ENCODE measurements around the gene SLC22A23.

SLC22A23 gene

DNA sequence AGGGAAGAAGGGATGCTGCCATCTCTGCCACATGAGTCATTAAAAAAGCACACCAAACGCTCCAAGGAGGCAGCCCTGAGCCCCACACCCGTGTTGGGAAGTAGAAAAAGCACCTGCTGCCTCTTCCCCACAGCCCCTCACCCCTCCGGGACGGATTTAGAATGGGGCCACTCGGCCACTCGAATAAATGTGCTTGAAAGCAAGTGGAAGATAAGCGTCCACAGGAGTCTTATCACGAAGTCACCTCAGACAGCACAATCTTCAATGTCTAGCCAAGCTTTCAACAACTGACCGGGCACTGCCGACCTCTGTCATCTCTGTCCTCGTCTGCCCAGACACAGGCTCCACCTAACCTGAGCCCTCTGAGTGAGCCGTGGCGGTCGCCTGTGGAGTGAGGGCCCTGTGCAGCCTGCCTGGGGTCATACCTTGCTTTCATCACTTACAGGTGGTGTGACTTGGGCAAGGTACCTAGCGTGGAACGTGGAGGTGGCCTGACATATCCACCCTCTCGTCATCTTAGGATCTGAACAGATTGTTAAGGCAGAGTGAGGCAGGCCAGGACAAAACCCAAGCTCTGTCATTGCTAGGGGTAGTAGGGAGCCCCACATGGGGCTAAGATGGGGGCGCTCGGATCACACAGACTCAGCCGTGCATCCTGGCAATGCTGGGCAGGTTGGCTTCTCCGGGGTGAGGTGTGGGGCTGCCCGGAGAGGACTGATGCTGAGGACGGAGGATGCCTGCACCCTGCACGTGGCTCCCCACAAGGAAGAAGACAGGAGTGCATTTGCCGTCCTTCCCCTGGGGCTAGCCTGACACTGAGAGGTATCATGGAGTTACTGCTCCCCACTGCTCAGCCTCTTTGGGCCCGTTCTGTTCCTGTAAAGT lies 163.3 kb downstream of the SLC22A23 start:
- DNase-seq, result no peak

DNA sequence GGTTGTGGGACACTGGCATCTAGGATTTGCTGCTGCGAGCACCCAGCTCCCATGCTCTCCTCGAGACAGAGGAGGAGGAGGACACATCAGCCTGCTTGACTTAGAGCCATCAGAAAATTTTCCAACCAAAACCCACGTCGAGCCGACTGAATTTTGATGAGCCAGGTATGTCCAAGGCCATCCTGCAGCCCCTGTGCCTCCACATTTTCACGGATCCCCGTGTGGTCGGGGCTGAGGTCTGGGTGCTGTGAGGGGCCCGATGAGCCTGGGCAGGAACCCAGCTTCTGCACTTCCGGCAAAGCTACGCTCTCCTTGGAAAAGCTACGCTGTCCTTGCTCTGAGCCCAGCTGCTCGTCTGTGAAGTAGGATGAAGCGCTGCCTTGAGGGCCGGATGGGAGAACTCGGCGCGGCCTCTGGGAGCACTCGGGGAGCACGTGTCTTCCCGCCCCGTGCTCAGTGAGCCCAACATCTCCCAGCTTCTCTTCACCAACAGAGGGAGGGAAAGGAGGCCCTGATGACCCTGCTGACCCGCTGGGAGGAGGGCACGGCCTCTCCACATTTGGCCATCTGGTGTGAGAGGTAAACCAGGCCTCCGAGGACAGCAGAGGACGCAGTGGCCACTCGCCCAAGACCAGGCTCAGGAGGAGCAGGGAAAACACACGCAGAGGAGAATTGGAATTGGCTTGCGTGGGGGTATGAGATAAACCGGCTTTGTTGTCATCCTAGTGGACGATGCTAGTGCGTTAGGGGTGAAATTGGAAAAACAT lies 164.2 kb downstream of the SLC22A23 start:
- no peak for DNase-seq

DNA sequence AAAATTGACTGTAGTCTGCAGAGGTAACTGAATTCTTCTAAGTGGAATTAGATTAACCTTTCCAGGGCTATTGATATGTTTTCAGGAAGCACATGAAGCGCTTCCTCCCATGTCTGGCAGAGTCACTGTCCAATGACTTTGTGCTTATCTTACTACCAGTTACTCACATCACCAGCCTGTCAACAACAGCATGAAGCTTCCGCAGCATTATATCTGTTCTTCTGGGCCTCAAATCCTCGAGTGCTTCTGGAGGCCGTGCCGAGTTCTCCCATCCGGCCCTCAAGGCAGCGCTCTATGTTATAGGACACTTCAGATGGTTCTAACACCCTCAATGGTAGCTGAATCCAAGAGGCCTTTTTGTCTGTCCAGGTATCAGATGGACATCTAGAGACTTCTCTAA lies 164.9 kb downstream of the SLC22A23 start:
- DNase-seq, result no peak

DNA sequence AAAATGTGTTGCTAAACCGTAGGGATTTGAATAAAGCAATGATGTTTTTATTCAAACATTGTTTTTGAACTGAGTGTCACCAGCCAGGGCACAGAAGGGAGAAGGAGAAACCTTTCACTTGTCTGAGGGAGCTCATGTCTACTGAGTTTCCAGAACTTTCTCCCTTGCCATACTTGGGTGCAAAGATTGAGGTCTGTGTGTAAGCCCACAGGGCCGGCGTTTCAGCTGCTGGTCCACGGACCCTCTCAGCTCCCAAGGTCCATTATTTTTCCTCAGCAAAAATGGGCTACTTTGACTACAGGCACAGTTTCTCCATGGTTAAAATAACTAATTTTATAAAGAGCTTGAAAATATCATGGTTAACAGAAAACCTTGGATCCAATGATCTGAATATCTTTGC lies 165.5 kb downstream of the SLC22A23 start:
- DNase-seq, result no peak

DNA sequence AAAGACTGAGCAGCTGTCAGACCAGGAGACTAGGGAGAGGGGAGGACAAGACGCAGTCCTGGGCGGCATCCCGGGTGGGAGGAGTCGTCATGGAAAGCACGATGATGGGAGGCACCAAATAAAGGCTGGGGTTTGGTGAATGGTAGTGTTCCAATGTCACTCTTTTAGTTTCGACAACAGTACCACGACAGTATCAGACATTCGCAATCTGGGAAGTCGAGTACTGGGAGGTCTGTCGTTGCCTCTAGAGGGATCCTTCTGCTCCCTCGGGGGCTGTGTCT lies 166.0 kb downstream of the SLC22A23 start:
- DNase-seq, result no peak

DNA sequence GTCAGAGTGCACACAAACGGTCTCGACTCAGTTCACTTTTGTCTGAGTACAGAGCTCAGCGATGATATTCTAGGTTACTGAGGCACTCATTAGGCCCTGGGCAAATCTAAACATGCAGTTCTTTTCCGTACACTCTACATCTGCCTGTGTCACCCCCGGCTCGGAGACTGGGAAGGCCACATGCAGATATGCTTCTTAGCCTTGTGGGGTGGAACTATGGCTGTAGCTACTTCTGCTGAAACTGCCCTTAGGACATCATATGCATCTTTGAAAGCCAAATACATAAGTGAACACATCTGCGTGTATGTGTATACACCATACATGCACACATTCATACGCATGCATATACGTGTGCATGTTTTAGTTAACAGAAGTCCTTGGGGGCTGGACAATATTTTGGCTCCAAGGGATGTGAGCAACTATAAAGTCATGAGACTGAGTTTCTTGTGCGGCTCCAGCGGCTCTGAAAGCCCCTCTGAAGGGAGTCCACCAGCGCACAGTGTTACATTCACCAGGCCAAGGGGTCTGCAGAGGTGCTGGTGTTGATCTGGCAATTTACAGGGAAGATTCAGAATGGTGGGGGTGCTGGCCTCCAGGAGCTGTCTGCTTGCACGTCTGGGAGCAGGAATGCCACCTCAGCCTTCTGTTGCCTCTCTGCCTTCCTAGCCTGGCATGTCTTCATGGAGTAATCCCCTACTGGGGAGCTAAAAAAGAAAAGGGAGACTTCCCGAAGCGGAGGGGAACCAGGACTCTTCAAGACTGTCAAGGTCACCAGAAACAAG lies 166.5 kb downstream of the SLC22A23 start:
- no peak for DNase-seq

DNA sequence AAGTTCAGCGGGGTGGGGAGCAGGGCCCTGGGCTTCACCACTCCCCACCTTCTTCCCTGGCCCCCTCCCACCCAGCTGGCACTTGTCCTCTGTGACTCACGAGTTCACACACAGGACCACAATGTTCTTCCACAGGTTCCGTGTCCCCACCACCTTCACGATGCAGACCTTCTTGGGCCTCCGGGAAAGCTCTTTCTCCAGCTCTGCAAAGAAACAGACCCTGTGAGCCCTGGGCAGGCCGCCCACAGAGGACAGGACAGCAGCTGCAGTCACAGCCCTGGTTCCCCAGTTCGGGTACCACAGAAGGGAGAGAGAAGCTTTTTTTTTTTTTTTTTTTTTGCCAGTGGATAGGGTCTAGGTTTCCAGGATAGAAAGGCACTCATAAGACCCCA lies 167.2 kb downstream of the SLC22A23 start:
- no peak for DNase-seq

DNA sequence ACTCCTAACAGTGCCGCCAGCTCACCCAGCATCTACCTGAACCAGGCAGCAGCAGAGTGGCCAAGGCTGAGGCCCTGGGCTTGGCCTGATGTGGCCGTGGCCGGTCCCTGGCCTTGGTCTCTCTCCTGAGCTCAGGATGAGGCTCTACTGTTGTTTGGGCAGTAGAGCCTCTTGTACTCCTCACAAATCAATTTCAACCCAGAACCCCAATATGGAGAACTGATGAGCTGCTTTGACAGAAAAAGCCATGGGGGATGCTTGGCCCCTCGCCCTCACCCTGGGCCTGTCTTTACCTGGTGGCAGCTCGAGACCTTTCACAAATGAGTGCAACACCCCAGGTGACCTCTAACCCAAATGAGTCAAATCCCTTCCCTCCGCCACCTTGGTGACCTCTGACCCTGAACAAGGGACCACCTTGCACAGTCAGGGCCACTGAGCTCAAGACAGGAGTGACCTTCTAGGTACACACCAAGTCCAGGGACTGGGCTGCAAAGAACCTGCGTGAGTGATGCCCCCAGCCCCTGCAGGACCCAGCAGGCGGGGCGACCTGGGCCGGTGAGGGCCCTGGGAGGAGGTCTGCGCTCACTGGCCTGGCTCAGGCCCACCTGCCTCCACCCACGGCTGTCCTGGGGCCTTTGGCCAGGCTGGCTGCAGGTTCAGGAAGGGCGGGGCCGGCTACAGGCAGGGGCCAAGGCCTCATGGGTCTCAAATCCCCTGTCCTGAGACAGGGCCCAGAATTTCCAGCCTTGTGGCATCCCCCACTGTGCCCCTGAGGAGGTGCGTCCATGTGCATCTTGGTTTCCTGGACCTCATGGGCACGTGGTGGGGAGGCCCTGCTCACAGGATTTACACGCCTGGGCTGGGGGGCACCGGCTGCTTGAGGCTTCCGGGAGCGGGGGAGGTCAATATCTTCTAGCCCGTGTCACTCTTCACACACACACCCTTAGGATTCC lies 167.9 kb downstream of the SLC22A23 start:
- no peak for DNase-seq

DNA sequence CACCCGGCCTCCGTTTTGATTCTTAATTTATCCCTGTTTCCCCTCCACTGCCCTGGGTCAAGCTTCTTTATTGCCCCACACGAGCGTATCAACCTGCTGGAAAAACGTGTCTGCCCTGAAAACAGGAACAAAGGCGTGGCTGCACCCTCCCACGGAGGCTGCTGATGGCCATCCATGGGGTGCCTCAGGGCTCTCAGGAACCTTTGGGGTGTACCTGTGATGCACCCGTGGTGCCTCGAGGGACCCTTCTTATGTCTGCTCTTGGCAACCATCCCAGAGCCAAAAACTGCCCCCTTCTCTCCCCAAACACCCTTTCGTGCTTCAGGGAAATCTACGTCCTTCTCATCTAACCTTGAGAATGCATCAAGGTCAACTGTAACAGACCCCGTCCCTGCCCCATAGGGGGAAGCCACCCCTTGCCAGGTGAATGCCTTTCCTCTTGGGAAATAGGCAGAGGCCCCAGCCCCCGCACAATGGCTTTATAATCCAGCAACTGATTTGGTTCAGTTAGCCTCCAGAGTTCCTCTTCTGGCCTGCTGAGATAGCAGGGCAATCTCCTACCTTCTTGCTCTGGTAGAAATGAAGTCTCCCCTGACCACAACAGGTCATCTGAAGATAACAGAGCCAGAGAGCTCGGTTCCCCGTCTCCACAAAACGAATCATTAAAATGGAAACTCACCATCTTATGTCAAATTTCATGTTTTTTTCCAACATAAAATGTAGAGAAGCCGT lies 168.7 kb downstream of the SLC22A23 start:
- DNase-seq, result no peak

DNA sequence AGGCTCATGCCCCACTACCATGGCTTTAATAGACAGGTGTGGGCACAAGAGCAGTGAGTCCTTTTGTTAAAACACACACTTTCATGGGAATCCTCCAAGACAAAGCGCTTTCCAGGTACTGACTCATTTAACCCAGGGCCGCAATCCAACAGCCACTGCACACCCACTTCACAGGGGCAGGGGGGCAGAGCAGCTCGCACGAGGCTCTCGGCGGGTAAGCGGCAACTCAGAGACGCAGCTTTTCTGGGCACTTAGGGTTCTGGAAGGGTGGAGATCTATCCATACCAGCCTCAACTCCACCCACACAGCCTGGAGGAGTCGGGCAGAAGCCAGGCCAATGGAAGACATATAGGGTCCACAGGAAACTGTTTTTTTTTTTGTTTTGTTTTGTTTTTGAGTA lies 169.5 kb downstream of the SLC22A23 start:
- DNase-seq, result no peak

DNA sequence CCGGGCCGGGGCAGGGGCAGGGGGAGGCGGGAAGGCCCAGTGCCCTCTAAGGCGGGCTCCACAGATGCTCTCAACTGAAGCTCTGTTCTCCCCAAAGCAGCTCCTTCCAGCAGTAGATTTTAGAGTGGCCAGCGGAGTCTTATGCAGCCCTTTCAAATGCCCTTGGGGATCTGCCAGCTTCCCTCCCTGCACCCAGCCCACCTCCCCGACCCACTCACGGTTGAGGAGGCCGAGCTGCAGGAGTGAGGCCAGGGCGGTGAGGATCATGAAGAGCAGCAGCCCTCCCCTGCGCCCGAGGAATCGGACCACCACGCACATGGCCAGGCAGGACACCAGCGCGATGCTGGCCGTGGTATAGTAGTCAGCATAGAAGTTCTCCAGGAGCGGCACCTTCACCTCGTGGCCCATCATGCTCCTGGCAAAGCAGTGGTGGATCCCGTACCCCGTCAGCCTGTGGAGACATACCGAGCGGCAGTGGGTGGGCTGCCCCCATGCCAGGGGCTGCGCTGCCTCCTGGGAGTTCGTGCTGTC lies 170.1 kb downstream of the SLC22A23 start:
- DNase-seq, result no peak

DNA sequence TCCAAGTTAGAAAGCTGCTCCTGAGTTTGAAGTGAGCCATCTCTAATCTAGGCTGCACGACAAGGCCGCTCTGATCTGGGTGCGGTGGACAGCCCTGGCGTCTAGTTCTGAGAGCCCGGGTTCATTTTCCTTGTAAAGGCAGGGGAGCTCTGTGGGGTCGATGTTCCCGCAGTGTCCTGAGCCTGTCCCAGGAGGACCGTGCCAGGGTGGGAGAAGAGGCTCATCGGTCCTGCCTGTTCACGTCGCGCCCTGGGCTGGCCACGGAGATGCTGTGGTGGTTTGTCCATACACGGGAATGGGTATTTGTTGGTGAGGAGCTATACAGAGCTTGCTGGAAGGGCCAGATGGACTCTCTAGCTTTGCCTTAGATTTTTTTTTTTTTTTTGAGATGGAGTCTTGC lies 171.1 kb downstream of the SLC22A23 start:
- no peak for DNase-seq

DNA sequence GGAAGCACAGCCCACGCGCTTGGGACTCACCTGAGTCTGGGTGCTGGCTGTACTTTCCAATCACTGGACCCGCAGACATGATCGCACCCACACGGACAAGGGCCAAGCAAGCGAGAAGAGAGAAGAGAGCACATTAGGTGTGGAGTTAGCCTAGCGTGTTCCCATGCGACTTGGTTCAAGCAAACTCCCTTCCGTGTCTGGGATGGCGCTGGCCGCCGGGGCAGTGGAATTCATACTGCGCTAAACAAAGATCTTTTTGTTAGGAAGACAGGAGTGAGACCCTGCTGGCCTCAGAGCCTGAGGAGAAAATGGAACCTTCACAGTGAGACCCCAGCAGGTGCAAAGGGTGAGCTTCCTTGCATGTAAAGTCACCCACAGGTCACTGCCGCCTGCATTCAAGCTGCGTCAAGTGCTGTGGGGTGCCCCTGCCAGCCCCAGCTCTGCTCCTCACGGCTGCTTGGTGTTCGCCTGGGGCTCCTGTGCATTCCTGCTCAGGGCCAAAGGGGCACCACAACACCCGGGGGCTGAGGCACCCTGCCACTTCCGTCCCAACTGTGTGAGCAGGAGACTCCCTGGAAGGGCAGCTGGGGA lies 171.7 kb downstream of the SLC22A23 start:
- DNase-seq, result no peak

DNA sequence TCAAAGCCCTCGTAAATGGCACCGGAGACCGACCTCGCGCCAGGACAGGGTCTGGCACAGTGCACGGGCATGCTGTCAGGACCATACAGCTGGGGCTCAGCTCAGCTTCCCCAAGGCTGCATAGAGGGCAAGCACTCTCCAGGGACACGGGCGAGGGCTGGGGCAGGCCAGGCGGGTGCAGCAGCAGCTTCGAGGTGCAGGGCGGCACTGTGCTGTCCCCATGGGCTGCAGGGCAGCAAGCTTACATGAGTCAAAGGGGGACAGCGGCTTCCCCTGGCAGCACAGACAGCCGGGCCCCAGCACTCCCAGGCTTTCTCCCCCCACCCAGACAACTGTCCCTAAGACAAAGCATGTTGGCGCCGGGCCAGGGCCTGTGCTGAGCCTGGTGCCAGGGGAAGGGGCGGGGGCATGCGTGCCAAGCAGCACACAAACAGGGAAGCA lies 172.4 kb downstream of the SLC22A23 start:
- no peak for DNase-seq

DNA sequence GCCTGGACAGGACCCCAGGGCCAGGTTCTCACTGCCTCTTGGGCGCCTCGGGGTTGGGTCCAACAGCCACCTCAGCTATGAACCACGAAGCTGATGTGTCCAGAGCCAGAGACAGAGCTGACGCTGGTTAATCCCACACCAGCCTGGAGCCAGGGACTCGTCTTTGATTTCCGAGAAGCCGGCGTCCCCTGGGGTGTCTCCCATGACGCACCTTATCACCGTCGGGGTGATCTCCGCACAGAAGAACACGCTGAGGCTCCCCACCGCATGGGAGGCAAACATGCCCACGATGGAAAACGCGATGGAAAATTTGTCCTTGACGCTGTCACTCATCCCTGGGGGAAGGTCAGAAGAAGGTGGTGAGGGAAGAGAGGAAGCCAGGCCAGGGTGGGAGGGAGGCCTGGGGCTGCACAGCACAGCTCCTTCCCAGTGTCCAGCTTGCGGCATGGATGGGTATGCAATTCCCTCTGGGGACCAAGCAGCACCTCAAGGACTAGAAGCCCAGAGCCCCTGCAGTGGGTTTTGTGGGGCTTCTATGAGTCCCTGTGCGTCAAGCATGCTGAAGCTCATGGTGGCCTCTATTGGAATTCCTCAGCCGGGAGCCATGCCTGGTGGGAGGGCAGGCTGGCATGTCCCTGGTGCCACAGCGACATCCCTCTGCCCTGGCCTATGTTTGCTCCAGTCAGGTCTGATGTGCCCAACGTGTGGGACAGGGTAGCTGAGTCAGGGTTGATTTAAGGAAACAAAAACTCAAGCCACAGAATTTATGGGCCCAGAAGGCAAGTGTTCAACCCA lies 173.0 kb downstream of the SLC22A23 start:
- DNase-seq, result no peak

DNA sequence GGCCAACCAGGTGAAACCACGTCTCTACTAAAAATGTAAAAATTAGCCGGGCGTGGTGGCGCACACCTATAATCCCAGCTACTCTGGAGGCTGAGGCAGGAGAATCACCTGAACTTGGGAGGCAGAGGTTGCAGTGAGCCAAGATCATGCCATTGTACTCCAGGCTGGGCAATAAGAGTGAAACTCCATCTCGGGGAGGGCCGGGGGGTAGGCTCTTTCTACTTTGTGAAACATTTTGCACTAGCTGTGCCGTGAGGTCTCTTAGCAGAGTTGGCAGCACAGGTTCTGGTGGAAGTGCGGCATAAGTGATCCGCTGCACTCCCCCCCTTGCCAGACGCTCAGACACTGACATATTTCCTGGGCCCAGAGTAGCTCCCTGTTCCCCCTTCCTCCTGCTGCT lies 173.6 kb downstream of the SLC22A23 start:
- DNase-seq, result no peak

DNA sequence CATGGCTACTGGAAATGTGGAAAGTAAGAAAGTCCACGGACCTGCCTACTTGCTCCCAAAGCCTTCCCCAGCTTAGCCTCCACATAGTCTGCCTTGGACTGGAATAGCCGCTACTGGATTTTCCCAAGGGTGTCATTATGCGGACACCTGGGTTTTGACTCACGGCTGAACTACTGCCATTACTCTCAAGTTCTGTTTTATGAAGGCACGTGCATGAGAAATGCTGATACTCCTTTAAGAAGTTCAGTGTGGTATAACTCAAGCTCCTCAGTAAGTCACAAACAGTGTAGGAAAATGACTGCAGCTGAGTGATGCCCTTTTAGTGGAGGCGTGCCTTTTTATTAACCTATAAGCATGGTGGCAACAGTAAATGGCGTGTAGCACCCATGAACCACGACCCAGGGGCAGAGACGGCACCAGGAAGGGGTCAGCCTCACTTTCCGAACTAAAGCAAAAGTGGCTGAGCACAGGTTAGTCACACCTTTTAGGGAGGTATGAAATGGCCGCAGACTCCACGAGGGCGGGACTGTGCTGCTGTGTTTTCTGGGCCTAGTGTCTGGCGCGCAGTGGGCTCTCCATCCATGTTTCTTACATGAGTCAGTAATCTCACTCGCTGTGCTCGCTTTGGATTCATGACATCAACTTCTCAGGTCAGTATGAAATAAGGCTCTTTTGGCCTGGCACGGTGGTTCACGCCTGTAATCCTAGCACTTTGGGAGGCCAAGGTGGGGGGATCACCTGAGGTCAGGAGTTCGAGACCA lies 174.2 kb downstream of the SLC22A23 start:
- no peak for DNase-seq

DNA sequence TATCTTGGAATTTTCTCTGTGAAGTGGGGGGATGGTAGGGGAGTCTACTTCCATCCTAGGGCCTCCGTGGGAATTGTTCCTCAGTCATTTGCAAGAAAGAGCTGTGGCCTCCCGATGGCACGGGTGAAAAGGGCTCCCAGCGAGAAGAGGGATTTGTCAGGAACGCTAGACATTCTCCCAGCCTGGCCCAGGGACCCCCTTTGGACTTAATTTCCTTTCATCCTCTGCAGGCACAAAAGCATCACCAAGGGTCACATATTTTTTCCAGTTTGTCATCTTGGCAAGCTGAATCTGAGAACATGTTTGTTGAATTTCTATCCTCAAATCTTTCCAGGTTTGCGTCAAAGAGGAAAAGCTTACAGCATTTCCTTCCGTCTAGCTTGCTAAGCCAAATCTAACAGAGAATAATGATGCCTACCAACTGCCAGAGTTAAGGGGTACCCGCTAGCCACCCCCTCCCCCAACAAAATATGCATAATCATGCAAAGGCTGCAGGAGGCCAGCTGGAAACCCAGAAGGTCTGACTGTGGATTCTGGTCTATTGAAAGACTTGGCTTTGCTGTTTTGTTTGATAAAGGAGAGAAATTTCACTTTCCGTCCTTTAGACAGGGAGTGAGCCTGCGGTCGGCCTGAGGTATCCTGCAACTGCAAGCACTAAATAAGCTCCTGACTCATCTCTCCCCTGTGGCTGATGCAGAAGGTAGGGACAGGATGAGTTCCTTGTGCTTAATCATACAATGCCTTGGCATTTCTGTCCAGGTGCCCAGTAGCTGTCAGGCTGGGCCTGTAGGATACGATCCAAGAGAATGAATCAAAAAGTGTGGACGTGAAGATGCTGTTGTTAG lies 175.0 kb downstream of the SLC22A23 start:
- DNase-seq, result no peak

Measured in cortex of kidney (tissue), 1 donor.